Measurements from ENCODE around the gene RNF220. TPM values are rescaled to one million over a fixed set of nuclear protein-coding genes. Genes with fewer than 3 reads are reported as not detected.

RNF220 gene
- total and polyA plus RNA-seq, 2 of the 4 experiments (the other 2 are of a cell fraction) = 71.8 to 77.1 TPM

DNA sequence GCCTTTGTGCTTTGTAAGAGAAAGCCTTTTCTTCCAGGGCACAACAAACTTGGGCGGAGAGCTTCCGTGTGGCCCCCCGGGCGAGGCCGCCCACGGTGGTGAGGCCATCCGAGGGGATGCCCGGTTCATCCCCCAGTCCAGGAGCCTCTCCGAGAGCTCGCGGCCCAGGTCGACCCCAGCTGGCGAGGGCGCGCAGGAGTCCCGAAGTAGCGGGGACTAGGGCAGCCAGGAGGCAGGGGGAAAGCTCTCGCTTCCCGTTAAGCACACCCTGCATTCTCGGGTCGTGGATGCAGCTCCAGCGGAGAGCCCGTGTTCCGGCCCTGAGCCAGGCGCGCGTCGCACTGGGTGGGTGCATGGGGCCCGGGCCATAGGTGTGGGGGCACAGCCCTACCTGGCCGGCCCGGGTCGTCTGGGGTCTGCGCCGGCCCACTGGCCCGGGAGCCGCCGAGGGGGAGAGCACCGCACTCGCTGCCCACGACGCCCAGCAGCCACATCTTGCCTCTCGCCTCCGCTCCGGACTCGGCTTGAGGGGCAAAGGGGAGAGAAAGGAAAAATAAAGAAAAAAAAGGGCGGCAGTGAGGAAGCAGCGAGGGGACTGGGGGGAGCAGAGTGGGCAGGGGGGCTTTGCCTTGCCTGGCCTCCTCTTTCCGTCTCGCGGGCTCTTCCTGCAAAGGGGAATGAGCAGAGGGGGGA lies 1.8 kb downstream of the RNF220 start (continued):
- TF ChIP-seq RAD21 (IDR thresholded peaks at IDR 0.05; ENCODE audit: low read length) (no peak), RFX5 (IDR thresholded peaks at IDR 0.05; ENCODE audit: low read depth, low read length) (no peak), NFE2L2 (IDR thresholded peaks at IDR 0.05; ENCODE audit: low read depth, low read length) (no peak), MAZ (IDR thresholded peaks at IDR 0.05; ENCODE audit: borderline replicate concordance, low read depth, low read length) (no peak)

DNA sequence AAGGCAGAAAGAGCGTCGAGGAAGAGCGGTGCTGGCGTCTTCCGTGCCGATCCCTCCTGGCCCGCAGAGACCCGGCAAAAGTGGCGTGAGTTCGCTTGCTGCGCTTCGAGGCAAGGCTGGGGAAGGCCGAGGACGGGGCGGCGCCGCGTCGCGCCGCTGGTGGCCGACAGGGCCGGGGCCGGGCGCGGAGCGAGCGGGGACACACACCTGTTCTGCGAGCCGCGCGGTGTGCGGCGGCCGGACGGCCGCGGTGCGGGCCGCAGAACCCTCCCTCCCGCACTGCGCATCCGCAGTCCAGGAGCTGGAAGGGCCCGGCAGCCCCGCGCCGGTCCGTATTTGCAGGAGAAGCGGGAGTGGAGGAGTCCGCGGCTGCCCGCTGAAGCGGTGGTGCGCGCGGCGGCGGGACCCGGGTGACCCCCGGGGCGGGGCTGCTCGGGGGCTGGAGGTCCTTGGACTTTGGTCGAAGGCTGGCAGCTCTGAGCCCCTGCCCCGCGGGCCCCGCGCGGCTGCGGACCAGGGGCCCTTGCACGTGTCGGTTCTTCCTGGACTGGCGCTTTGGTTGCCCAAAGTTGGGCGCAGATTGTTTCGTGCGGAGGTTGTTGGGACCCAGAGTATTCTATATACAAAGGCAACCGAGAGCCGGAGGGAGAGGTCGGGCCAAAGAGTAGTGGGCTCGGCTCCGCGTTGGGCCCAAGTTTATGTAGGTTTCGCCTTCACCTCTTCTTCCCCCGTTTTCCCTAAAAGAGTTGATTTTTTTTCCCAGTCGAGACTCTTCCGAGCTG lies 2.6 kb downstream of the RNF220 start:
- dilution Hi-C loops (cut with HindIII; ENCODE audit: low sequenced_read_pairs, unreplicated experiment) (no loop called here), in situ Hi-C loops (cut with MboI; ENCODE audit: low sequenced_read_pairs) (no loop called here), intact Hi-C loops (cut with micrococcal nuclease) (no loop called here)
- ATAC-seq (ENCODE audit: low read depth) (no peak), DNase-seq (no peak)
- Histone ChIP-seq H3K4me3 (ENCODE audit: insufficient read depth, low read depth, low read length) (no peak overlapping the region), H2AK9ac (replicated peaks; ENCODE audit: low read depth, low read length, poor library complexity) (no peak overlapping the region), H3K36me3 (ENCODE audit: control insufficient read depth, insufficient read depth, low read length) (no peaks in the 10 kb centered on the region), H3K14ac (replicated peaks; ENCODE audit: low read depth, low read length) (no peak overlapping the region), H3K9me3 (ENCODE audit: control insufficient read depth, insufficient read depth, low read length) (peaks cover 7% of the 10 kb centered on the region), H3K9ac (ENCODE audit: low read depth, low read length) (no peak overlapping the region), H4K8ac (ENCODE audit: low read depth in 2 of 2, low read length in 2 of 2) (no peak overlapping the region), H3K27ac (ENCODE audit: insufficient read depth, low read length) (no peak overlapping the region), H4K20me1 (ENCODE audit: insufficient read depth, low read length) (peaks cover 8% of the 10 kb centered on the region; the same call in 1 of the 2 replicates), H3K4ac (ENCODE audit: low read depth, low read length) (no peak overlapping the region), H3K4me1 (ENCODE audit: control insufficient read depth, insufficient read depth, low read length) (no peaks in the 10 kb centered on the region), H3K4me2 (ENCODE audit: low read depth, low read length) (peak overlapping the region; percentile 20; the same call in 1 of the 2 replicates), H2AFZ (replicated peaks; ENCODE audit: low read length, poor library complexity) (peak overlapping the region; percentile 24), H2BK20ac (ENCODE audit: low read depth, low read length) (no peak overlapping the region), H3K18ac (ENCODE audit: low read depth, low read length) (no peak overlapping the region), H3K56ac (ENCODE audit: extremely low read depth, insufficient read depth, low read length) (no peak overlapping the region), H4K5ac (ENCODE audit: low read depth, low read length) (no peak overlapping the region), H2BK5ac (ENCODE audit: low read depth, low read length, poor library complexity, severe bottlenecking) (no peak overlapping the region), H4K91ac (ENCODE audit: insufficient read depth, low read depth, low read length) (no peak overlapping the region), H2BK120ac (ENCODE audit: low read depth, low read length) (no peak overlapping the region), H3K9me1 (ENCODE audit: insufficient read depth, low read length) (no peaks in the 10 kb centered on the region), H3K27me3 (ENCODE audit: control insufficient read depth, insufficient read depth, low read length) (peaks cover 85% of the 10 kb centered on the region), H2BK15ac (ENCODE audit: low read depth, low read length) (no peak overlapping the region), H3K23ac (ENCODE audit: low read depth, low read length) (no peak overlapping the region), H3K79me1 (ENCODE audit: low read depth in 1 of 2, low read length in 2 of 2) (no peaks in the 10 kb centered on the region), H2AK5ac (ENCODE audit: low read depth, low read length) (no peak overlapping the region)
- no peak for TF ChIP-seq RAD21 (IDR thresholded peaks at IDR 0.05; ENCODE audit: low read length)
- no peak for TF ChIP-seq FOS (IDR thresholded peaks at IDR 0.05; ENCODE audit: low read depth, low read length)
- TF ChIP-seq, protein P1, sequence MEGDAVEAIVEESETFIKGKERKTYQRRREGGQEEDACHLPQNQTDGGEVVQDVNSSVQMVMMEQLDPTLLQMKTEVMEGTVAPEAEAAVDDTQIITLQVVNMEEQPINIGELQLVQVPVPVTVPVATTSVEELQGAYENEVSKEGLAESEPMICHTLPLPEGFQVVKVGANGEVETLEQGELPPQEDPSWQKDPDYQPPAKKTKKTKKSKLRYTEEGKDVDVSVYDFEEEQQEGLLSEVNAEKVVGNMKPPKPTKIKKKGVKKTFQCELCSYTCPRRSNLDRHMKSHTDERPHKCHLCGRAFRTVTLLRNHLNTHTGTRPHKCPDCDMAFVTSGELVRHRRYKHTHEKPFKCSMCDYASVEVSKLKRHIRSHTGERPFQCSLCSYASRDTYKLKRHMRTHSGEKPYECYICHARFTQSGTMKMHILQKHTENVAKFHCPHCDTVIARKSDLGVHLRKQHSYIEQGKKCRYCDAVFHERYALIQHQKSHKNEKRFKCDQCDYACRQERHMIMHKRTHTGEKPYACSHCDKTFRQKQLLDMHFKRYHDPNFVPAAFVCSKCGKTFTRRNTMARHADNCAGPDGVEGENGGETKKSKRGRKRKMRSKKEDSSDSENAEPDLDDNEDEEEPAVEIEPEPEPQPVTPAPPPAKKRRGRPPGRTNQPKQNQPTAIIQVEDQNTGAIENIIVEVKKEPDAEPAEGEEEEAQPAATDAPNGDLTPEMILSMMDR (conservative IDR thresholded peaks at IDR 0.05; ENCODE audit: low read depth, low read length) = no peak
- BruUV-seq (replicated peaks) = no TSS peak
- POLR2A ChIA-PET (ENCODE audit: unreplicated experiment) = no interaction called here
- 2% methylated on average over 29 of the region's 85 CpGs; no CpG with 5 or more reads in 1 of the 2 experiments for WGBS, 2 experiments (ENCODE audit: extremely low coverage in 2 of 2, insufficient read length in 1 of 2)
- CTCF ChIA-PET = no interaction called here
